HG03066 (cell line): Measurements from ENCODE around the gene DEAF1.

Experiments used
- ATAC-seq: cut with Tn5 transposase; IDR thresholded peaks from one replicate; pipeline ENCODE4 v1.9.1; 2021; ENCODE audit warnings: low read depth; ENCODE audit not compliant: unreplicated experiment

The DEAF1 gene

GRCh38 chr11:627308-627576, 67.8 kb downstream of the DEAF1 start:
- ATAC-seq: no peak

- no peak for ATAC-seq
Measured at GRCh38 chr11:626475-627307, 68.3 kb downstream of the DEAF1 start, which contains the start of gene SCT. SCT (minus strand) TSS chr11:627181; CDS start chr11:627143, 38 bp downstream.

DNA sequence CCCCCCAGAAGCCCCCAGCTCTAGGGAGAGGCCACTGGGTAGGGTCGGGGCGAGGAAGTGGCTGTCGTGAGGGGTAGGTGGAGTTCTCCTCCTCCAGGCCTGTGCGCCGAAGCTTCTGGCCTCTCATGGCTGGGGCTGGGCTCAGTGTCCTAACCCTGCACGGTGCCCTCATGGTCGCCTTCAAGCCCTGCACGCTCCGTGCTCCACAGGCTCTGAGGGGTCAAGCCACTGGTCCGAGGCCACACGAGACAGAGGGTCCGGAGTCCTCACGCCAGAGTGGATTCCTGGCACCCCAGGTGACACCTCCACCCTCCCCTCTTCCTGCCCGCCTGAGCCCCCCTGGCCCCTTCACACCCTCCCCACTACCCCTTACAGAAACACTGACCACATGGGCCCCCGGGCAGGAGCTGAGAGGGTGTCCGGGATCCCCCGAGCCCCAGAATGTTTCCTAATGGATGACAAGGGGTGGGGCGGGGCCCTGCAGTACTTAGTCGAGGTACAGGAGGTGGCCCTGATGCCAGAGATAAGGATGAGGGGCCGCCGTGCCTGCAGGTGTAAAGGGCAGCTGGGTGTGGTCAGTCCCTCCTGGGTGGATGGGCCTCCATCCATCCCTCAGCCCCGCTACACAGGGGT, 69.3 kb downstream of the DEAF1 start:
- ATAC-seq: no peak

GRCh38 chr11:624705-625635, 70.1 kb downstream of the DEAF1 start, which contains the start of gene CDHR5:
CDHR5 (minus strand) TSS chr11:624955; CDS start chr11:624902, 53 bp downstream.
- ATAC-seq: no peak

DNA sequence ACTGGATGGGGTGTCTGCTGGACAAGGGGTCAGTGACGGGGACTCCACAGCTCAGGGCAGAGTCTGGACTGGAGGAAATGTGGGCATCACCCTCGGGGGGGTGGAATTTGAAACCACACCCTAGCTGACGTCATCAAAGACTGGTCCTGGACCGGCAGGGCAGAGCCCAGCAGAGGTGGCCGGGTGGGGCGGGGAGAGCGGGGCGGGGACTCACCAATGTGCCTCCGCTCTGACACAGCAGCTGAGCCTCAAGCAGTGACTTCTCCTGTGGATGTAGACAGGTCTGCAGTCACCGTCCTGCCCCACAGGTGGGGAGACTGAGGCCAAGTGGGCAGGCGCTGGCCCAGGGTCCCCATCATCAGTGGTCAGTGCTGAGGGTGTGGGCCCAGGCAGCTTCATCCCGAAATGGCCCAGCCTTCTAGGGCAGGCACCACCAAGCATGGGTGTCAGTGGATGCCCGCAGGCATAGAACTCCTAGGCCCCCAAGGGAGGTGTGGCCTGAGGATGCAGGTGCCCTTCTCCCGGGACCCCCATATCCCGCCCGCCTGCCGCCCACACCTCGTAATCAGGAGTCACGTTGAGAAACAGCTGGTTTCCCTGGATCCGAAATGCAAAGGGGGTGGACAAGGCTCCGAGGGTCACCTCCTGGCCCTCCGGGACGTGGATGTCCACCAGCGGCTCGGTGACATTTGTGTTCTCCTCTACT, 70.9 kb downstream of the DEAF1 start:
- ATAC-seq: no peak

DNA sequence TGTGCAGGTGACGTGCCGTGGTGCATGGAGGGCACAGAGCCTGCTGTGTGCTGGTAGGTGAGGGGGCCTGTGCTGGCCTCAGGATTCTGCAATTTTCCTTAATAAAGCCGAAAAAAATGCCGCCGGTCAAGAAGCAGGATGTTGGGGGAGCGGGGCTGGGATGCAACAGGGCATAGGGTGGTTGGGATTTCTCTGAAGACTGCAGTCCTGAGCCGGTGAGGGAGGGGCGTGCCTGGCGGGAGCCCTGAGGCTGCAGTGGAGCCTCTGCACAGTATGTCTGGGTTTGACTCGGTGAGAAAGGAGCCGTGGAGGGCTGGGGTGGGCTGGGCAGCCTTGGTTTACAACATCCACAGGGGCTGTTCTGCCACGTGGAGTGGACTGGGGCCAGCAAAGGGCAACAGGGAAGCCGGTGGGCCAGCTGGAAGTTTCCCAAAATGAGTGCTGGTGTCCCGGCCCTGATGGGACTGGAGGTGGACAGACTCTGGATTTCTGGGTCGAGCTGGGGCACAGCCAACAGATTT, 71.6 kb downstream of the DEAF1 start:
- no peak for ATAC-seq

DNA sequence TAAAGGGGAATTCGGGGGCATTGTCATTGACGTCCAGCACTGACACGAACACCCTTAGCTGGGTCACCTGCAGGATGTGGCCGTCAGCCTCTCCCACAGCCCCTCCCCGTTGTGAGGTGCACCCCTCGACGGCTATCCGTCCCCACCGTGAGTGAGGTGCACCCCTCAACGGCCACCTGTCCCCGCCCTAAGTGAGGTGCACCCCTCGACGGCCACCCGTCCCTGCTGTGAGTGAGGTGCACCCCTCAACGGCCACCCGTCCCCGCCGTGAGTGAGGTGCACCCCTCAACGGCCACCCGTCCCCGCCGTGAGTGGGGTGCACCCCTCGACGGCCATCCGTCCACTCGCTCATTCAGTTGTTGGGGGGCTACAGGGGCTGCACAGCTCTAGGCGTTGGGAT, 73.2 kb downstream of the DEAF1 start:
- no peak for ATAC-seq

- ATAC-seq: no peak
Measured at GRCh38 chr11:620935-621814, 73.8 kb downstream of the DEAF1 start.

DNA sequence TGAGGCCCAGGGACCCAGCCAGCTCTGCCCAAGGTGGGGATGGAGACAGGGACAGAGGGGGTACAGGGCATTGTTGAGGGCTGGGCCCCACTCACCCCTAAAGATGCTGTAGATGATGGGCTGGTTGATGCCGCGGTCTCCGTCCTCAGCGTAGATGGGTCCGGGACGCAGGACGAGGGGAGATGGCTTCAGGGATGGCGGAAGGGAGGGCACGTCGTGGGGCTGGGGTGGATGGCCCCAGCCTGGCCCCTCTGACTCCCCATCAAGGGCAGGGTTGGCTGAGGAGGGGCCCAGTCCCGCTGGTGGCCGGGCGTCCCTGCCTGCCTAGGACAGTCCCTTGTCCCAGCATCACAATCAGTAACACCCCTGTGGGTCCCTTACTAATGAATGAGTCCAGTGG, 74.8 kb downstream of the DEAF1 start:
- ATAC-seq: no peak

- ATAC-seq: no peak
Measured at GRCh38 chr11:619628-620050, 75.4 kb downstream of the DEAF1 start.

DNA sequence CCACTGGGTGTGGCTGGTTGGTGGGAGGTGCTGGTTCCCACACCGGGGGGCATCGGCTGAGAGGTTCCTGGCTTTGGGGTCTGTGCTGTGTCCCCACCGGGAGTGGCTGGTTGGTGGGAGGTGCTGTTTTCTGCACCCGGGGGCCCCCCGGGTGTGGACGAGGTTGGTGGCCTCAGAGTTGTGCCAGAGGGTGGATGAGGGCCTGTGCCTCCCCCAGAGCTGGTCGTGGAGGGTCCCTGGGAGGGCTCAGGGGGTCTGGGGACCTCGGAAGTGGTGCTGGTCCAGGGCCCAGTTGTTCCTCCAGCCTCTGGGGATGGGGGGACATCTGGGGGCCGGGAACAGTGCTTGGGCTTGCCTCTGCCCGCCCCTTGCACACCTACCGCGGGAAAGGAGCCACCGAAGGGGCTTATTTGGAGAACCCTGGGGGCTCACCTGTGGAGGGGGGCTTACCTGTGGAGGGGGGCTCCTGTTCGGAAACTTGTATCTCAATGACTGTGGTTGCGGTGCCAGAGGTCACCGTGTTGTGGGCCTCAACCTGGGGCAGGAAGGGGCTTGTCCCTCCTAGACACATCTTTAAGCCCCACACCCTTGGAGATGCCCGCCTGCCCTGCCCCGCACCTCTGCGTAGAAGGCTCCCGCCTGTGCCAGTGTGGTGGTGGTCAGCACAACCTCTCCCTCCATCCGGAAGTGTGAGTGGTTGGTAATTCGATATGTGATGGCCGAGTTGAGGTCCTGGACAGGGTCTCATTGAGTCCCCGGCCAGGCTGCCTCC, 76.0 kb downstream of the DEAF1 start:
- no peak for ATAC-seq

- ATAC-seq: no peak
Measured at GRCh38 chr11:617912-618682, 76.9 kb downstream of the DEAF1 start.

DNA sequence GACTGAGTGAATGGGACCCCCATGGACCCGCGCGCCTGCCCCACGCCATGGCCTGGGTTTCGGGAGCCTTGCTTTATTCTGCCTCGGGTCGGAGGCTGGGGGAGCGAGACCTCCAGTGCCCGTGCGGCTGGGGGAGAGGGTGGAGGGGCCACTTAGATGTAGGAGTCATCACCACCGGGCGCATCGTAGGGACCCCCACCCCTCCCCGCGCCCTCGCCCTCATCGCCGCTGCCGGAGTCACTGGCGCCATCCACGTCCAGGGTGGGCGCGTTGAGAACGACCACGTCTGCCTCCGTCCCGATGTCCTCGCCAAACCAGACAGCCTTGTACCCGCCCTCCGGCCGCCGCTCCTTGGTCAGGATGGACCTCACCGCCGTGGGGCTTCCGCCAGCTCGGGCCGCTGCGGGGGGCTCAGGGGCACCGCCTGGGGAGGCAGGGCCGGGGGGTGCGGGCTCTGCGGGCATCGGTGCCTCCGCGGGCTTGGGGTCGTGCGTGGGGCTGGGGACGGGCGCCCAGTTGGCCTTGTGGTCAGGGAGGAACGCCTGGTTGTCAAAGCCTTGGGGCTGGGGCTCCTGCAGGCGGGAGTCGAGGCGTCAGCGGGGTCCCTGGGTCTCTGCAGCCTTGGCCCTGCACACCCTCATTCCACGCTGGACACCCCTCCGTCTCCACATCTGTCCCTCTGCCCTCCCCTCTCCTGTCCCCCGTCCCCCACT, 77.7 kb downstream of the DEAF1 start:
- no peak for ATAC-seq

DNA sequence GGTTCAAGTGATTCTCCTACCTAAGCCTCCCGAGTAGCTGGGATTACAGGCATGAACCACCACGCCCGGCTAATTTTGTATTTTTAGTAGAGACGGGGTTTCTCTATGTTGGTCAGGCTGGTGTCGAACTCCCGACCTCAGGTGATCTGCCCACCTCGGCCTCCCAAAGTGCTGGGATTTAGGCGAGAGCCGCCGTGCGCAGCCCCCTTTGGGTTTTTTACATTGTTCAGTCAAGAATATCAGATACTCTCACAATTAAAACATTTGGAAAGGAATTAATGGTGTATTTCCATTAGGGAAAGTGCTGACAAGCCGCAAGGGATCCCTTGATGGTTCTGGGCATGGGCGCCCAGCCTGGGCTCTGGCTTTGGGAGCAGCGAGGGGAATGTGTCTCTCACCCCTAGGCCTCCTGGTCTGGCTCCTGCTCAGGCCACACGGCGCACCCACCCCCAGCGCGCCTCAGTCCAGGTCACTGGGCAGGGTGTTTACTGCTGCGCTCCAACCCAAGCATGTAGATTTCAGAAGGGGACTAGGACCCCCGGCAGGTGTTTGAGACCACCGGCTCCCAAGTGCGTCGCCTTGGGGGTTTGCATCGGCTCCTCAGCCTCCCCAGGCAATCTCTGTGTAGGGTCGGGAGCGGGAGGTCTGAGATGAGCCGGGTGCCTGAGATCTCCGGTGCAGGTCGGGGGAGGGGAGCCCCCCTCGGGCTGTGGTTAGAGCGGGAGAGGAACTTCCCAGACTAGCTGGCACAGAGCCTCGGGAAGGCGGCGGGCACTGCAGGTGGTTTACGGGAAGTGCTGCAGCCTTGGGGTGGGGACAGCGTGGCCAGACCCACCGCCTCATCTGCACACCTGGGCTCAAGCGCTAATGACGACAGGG, 78.5 kb downstream of the DEAF1 start:
- ATAC-seq: no peak

GRCh38 chr11:615504-616319, 79.3 kb downstream of the DEAF1 start, which contains the start of gene IRF7:
IRF7 (minus strand) TSS chr11:615950; CDS start chr11:615364, 586 bp downstream.
- ATAC-seq: peak; percentile 78
